Mucosa of gallbladder (tissue), 1 donor: ENCODE data around the gene TAGAP. TPM values are rescaled to one million over a fixed set of nuclear protein-coding genes. Genes with fewer than 3 reads are reported as not detected.
"Not testable (repeated sequence)": the region's sequence is repeated elsewhere in the genome, so short reads cannot be mapped to it uniquely, and the experiment has no call there.

ENCODE experiments used
- DNase-seq: peaks from one replicate; pipeline ENCODE4 v3.0.0-alpha.2; 2020; ENCODE audit warnings: low spot score
- total RNA-seq: library from RNA; stranded (reverse); gene quantifications from one replicate; pipeline ENCODE4 v1.2.1, GENCODE V29; 2021
- donor health status: DM: no; HTN: no; CAD: no.

TAGAP gene
- total RNA-seq, 1 donor from 2014 or later, result 8.1 TPM

DNA sequence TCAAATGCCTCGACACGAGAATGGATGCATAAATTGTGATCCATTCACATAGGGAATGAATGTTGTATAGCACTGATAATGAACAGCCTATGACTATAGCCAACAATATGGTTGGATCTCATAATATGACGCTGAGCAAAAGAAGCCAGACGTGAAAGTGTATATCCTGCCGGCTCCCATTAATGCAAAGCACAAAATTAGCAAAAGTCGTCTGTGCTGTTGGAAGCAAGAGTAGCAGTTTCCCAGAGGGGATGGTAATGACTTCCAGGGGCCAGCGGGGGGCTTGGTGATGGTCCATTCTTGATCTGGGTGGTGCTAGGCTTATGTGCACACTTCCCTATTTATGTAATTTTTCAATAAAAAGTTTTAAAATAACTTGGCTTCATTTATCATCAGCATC is 1.0 kb upstream of the TAGAP start:
- peak; percentile 6 for DNase-seq

DNA sequence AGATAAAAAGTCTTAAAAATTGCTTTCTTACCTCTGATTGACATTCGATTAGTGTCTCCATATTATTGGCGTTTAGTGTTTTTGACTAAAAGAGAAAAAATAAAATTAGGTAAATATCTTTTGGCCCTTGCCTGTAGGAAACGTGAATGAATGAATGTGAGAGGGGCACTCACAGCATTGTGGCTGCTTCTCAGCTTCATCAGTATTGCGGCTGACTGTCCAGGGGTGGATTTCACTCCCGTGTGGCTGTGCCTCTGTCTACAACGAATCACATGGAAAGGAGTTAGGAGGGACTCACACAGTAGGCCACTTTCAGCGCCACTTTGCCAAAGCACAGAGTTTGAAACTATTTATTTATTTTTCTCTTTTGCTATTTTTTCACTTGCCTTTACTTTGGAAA is 844 bp downstream of the TAGAP start:
- DNase-seq, result no peak

DNA sequence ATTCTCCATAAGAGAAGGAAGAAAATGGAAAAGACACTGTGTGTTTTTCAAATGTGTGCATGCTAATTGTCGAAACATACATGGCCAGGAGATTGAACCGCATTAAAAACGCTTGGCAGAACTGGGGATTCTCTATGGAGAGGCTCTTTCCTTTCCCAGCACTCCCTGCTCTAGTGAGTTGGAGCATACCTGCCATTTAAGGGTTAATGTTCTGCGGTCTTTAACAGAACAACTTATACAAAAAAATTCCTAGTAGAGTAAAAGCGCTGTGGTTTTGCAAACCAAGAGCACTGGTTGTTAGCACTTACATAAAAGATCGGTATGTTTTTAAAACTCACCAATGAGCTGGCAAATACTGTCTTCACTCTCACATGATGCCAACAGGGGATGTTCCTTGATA is 1.5 kb downstream of the TAGAP start:
- peak; percentile 9 for DNase-seq

DNA sequence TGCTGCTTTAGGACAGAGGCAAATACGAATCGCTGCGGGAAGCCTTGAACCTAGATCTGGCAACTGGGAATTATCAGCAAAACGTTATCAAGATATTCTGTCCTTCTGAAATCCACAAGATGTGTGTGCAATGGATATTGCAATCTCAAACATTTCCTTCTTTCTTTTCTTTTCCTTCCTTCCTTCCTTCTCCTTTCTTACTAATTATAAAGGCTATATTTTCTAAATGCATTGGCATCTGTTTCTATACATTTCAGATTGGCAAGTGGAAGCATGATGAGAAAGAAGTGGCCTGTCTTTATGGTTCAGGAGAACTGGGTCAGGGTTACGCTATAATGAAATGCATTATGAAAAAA is 2.0 kb downstream of the TAGAP start:
- DNase-seq, result no peak

DNA sequence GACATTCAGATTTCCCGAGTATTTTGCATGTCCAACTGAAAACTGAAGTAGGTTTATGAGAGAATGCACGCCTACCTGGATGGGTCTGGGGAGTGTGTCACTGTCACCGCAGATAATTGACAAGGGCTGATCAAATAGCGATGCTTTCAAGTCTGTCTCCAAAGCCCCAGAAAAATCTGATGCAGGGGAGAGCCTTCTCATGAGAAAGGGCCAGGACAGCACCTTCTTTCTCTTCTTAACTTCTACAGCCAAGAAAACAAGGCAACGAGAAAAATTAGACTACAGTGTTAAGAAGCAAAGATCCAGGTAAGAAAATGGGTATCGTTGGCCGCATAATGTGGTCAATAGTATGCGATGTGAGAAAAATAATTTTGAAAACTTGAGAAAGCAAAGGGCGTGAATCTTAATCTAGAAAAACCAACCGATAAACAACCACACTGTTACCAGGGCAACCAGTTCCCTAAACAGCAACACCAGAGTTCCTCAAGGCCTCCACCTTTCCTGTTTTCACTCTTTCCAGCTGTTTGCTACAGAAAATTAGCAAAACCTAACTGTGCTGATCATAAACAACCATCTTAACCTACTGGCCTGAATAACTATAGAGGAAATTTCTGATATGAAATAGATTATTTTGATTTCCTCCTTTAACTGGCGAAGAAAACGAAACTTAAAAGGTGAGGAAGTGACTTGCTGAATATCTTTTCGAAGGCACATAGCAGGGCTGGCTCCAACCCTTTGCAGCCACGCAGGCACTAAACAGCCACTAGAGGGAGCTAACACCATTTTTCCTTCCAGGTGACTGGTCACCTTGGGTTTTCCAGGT is 2.6 kb downstream of the TAGAP start:
- DNase-seq, result peak; percentile 74

DNA sequence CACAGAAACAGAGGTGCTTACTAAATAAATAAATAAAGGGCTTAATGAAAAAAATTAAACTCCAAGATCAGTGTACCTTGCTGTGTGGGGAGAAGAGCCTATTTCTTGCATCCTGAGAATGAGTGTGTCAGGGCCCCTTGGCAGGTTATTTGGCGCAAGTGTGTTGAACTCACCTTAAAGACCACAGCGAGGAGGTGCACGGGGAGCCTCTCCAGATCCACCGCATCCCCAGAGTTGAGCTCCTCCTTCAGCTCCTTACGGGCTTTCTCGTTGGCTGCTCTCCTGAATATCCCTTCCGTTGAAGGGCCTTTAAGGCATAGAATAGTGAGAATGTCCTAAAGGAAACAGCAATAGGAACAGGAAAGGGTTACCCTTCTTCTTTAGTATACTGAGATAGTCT is 3.6 kb downstream of the TAGAP start:
- DNase-seq, result no peak

DNA sequence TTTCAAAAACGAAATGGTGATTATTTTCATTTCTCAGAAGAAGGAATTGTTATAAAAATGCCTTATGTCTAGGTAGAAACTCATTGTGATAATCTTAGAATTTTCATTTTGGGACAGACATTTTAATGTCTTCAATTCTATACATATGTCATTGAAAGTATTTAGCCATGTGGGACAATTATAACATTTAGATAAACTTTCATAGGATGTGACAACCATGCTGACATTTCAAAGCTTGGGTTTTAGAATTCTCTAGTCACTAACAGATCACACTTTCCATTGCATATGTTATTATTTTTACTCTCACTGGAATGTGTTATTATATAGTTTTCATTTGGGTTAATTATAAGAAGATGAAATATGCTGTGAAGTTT is 4.9 kb downstream of the TAGAP start:
- no peak for DNase-seq

DNA sequence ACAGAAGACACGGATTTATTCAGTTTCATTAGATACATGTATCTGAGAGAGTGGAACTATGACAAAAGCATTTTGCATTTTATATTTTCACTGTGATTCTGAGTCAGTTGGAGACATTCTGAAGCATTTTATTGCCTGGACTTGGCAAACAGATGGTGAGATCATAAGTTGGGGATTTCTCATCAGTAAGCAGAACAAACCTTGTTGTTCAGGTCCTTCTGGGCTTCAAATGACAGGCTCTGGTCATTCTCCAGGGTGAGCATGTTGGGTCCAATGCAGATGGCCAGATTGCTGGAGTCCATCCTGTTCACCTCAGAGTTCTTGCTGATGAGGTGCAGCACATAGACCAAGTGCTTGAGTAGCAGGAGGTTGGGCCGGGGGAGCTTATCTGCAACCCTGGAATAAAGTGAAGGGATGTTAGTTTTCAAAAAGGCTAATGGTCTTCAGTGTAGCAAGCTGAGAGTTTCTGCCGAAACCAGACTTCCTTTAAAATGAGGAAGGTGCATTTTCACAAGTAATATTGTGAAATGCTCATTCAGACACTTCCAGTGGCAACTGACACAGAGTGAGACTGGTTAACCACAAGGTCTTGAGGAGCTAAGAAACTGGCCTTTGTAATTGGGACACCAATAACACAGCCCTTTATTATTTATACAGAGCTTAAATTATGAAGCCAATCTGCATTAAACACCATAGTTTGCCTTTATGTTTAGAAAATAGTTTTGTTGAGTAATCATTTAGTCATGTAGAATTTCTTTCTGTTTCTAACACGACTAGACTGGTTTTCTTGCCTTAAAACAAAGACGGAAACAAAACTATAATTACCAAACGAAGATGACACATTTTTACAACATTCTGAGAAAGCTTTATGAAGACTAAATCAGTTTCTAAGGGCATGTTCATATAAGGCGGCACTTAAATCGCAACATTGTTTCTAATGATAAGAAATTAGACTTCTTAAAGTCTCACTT is 5.6 kb downstream of the TAGAP start:
- DNase-seq, result no peak

DNA sequence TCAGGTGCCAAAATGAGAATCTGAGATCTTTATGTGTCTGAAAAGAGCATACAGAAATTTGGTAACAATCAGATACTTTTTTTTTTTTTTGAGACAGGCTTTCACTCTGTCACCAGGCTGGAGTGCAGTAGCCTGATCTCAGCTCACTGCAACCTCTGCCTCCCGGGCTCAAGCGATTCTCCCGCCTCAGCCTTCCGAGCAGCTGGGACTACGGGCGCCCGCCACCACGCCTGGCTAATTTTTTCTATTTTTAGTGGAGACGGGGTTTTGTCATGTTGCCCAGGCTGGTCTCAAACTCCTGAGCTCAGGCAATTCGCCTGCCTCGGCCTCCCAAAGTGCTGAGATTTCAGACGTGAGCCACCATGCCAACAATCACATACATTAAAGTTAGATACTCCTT is 6.5 kb downstream of the TAGAP start:
- not testable (repeated sequence) for DNase-seq

DNA sequence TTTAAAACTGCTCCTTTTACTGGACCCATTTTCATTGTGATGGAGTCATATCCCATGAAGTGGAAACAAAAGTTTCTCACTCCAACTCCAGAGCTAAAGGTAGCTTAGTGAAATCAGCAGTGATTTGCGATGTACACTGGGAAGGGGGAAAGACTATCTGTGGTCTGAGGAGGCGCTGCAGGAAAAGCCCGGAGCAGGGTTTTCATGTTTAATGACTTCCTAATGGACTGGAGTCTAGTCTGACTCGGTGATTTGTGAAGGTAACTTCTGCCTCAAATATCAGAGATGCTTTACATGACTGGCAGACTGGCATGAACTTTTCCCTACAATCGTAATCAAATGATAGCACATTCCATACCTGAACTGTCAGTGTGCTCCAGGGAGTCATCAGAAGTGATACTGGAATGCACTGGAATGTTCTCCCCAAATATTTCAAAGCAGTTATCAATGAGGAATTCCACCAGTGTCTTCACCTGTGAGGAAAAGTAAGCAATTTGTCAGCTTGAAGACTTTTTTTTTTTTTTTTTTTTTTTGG is 7.0 kb downstream of the TAGAP start:
- DNase-seq, result no peak

DNA sequence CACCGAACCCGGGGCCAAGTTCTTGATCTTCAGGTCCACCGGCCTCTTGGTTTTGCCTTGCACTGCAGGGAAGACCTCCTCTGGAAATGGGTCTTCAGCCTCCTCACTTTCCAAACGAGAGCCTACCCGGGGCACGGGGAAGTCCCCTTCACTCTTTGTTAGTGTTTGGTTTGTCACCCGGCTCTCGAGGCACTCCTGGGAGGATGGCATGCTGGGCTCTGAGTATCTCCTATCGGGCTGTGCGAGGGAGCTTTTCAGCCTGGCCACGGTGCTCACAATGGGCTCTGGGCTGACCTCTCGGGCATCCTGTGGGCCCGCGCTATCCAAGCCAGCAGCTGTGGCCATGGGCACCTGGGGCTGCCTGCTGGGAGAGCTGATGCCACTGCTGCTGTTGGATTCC is 8.1 kb downstream of the TAGAP start:
- DNase-seq, result no peak

DNA sequence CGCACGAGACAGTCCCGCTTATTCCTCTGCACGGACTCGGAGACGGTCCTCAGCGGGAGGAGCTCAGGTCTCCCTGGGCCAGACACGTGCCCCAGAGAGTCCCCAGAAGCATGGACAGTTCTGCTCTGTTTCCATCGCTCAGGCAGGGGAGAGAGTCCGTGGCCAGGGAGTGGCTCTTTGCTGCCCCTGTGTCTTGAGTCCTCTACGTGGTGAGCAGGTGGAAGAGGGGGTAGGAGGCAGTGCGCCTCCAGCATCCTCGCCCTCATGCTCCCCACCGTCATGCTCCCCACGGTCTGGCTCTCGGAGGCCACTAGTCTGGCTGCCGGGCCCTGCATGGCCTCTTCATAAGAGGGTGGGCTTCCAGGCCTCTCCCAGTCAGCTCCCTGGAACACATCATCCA is 8.9 kb downstream of the TAGAP start:
- no peak for DNase-seq

DNA sequence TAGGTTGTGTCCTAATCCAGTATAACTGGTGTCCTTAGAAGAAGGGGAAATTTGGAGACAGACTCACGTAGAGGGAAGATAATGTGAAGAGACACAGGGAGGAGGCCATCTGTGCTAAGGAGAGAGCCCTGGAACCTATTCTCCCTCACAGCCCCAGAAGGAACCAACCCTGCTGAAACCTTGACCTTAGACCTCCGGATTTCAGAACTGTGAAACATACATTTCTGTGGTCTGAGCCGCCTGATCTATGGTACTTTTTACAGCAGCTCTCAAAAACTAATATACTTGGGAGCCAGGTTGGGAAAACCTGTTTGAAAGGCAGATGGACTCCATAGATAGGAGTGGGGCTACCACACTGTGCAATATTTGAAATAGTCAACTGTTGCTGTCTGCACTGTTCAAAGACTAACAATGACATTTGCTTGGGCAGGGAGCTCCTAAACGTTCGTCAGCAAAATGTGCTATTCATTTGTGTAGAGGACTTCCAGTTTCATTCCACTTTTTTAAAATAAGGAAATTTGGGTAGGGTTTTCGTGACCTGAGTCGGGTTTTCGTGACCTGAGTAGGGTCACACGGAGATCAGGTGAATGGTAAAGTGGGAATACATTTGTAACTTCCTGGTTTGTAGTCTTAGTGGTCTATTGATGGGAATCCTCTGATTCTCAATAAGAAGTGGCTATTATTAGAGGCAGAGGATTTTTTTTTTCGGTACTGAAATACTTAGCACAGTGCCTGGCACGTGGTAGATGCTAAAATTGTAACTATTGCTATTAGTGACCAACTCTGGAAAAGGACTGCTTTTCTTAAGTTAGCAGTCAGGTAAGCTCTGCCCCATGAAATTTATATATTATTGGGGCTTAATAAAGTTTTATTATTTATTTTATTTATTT is 11.4 kb downstream of the TAGAP start:
- DNase-seq, result no peak

DNA sequence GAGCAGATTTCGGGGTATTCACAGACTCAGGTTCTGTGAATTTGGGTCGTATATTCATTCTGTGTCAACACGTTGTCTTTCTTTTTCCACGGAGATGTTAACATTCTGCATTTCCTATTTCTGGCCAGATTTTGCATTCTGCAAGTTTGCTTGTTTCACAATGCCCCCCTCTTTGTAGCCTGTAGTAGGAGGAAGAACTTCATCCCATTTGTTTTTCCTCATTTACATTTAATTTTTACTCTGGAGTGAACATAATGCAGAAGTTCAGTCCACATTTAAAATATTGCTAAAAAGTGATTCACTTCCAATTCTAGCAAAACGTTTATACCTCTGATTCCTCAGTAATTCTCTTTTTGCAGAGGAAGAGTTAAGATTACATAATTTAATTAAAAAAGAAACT is 12.9 kb downstream of the TAGAP start:
- DNase-seq, result no peak

DNA sequence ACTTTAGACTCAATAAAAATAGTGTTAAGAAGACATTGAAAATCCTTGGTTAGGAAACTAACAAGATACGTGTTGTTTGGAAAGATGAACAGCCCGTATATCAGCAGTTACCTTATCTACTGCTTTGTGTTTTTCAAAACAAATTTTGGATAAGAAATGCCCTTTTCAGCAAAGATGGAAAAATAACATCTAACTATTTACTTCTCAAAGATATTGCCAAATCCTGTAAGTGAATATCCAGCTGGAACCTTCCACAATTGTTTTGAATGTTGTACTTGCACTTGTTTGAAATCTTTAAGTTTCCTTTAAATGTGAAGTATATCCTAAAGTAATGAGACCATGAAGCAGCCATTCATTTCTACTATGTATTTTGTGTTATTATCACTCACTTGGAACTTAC is 14.6 kb downstream of the TAGAP start:
- no peak for DNase-seq

DNA sequence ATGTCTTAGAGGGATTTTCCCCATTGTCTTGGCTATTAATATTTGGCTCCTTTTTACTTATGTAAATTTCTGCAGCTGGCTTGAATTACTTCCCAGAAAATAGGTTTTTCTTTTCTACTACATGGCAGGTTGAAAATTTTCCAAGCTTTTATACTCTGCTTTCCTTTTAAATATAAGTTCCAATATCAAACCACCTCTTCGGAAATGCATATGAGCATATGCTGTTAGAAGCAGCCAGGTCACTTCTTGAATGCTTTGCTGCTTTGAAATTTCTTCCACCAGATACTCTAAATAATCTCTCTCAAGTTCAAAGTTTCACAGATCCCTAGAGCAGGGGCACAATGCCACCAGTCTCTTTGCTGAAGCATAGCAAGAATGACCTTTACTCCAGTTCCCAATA is 19.6 kb downstream of the TAGAP start:
- DNase-seq, result not testable (repeated sequence)

DNA sequence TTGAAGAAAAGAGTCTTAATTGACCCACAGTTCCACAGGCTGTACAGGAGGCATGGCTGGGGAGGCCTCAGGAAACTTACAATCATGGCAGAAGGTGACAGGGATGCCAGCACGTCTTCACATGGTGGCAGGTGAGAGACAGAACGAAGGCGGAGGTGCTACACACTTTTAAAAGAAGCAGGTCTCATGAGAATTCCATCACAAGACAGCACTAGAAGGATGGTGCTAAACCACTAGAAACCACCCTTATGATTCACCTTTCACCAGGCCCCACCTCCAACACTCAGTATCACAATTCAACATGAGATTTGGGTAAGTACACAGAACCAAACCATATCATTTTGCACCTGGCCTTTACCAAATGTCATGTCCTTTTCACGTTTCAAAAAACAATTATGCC is 20.9 kb downstream of the TAGAP start:
- DNase-seq, result no peak

DNA sequence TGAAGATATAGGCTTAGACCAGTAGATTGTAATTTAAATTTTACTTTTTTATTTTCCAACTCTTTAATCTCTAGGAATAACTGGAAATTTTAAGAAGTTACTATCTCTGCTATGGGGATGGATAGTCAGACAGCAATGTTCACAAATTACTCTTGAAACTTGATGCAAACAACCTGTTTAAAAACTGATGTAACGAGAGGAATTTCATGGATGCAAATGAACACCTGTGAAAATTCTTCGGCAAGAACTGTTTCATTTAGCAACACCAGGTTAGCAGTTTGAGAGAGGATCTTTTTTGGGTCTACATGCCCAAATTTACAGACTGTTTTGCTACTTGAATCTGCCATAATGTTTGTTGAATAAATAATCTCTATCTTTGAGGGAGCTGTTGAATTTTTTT is 24.8 kb downstream of the TAGAP start:
- DNase-seq, result no peak

DNA sequence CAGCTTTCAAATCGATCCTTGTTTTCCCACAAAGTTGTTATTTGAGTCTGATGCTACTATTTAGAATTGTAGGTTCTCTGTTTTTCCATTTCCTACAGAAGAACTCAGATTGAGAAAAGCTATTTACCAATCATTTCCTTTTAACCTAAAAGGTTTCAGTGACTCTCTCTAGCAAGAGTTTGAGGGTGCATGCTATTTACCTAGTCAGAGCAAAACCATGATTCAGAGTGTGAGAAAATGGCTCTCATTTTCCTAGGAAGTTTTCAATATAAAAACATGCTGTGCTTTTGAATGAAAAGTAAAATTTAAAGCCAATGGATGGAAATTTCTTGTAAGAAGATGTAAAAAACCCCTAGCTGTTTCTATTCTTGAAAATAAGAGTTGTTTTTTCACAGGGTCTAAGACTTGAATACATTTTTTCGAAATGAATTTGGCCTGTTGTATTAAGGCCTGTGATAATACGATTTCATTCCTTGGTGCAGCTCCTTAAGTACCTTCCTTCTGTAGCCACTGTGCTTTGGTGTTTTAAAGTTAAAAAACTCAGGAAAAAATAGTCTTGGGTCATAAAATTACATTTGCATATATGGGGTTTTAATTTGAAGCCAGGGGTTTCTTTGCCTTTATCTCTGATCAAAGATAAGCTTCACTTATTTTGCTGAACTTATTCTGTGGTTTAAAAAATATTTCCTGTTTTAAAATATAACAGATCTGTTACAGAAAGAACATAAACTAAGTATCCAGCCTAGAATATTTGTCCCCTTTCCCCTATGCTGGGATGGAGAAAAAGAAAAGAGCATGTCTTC is 26.8 kb downstream of the TAGAP start:
- DNase-seq, result no peak

DNA sequence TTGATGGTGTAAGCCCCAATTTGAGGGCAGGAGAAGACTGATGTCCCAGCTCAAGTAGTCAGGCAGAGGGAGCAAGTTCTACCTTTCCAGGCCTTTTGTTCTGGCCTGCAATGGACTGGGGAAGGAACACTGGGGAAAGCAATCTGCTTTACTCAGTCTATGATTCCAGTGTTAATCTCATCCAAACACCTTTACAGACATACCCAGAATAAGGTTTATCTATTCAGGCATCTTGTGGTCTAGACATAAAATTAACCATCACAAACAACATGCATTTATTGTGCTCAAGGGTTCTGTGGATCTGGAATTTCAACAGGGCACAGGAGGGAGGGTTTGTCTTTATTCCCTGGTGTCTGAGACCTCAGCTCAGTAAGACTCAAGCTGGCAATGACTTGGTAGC is 30.4 kb downstream of the TAGAP start:
- no peak for DNase-seq

DNA sequence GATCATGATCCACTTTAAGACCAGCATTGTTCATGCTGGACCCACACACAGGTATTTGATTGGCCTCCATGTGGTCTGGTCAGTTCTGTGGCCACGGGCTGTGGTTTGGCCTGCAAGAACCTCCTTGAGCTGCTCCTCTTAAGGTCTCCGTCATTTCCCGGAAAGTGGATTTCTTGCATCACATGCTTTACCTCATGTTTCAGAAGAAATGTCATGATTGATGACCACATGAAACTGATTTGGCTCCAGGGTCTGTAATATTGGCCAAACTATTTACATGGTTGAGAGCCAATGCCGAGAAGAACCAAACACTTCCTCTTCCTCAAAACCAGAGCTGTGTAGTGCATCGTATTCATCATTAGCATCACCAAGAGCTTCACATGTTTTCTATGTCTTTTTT is 31.6 kb downstream of the TAGAP start:
- DNase-seq, result no peak
